K562 (cell line): ENCODE data around the gene SETD3. TPM values are rescaled to one million over a fixed set of nuclear protein-coding genes. Genes with fewer than 3 reads are reported as not detected.

Experiments used
- ATAC-seq: fragments of 200-7000 bp; cut with Tn5 transposase; 3 replicates; pipeline ENCODE4 v1.9.1; 2020; ENCODE audit warnings: moderate library complexity
- BruUV-seq: library from RNA; stranded (reverse); fragments of 400-500 nt; replicated peaks from 2 replicates; lab custom pipeline; 2021; lab: Mats Ljungman, UMichigan
- CTCF ChIA-PET: fragments of 300-600 bp; formaldehyde crosslinking; extraction: SDS; loops from one replicate; lab custom pipeline; 2021; ENCODE audit warnings: low intra/inter-chr PET ratio; lab: Yijun Ruan, JAX
- POLR2A ChIA-PET: fragments of 300-600, 350-650 bp; sonication (Branson Sonifier 250); formaldehyde crosslinking; extraction: SDS; loops from one replicate; lab custom pipeline; 2021; ENCODE audit warnings: antibody characterized with exemption, inconsistent platforms; lab: Yijun Ruan, JAX
- DNase-seq, 4 experiments: peaks; one replicate each; pipeline versions ENCODE4 v3.0.0 to v3.0.0-alpha.2; 2011 to 2018; ENCODE audit warnings: low spot score in 3 of 4, mixed read lengths in 3 of 4; ENCODE audit errors: extremely low read depth in 1 of 4
- FAIRE-seq: peaks from 2 replicates; lab custom pipeline; 2011; peaks lifted over from hg19 to GRCh38; lab: Jason Lieb, UNC
- H2AFZ ChIP-seq: 2 replicates; pipeline ENCODE4 v1.6.0; 2011; ENCODE audit warnings: low read depth, low read length, control low read depth, inconsistent platforms
- H3K27ac ChIP-seq: fragments of 200-600 bp; 3 replicates; pipeline ENCODE4 v1.8.0; 2011; ENCODE audit warnings: low read depth, mild to moderate bottlenecking, control low read depth, inconsistent platforms, low read length, moderate library complexity, mixed read lengths; ENCODE audit errors: extremely low read depth
- H3K27me3 ChIP-seq, 2 experiments: fragments of 300-600 bp in 1 of 2; 2 replicates in 1 of 2; 3 replicates in 1 of 2; pipeline versions ENCODE4 v1.6.0 to v1.8.0; 2011; ENCODE audit warnings: inconsistent platforms in 2 of 2, low read length in 2 of 2, mild to moderate bottlenecking in 1 of 2, mixed read lengths in 1 of 2, moderate library complexity in 1 of 2; ENCODE audit not compliant: control insufficient read depth in 2 of 2, insufficient read depth in 2 of 2
- H3K36me3 ChIP-seq: fragments of 300-600 bp; 3 replicates; pipeline ENCODE4 v1.8.0; 2011; ENCODE audit warnings: mild to moderate bottlenecking, low read length, inconsistent platforms; ENCODE audit not compliant: control insufficient read depth, insufficient read depth
- H3K4me1 ChIP-seq, 2 experiments: fragments of 200-600 bp in 1 of 2; replicated peaks in 1 of 2; 2 replicates in 1 of 2; 3 replicates in 1 of 2; pipeline versions ENCODE4 v1.5.1 to v1.8.0; 2011; ENCODE audit warnings: inconsistent platforms in 2 of 2, low read length in 2 of 2, mild to moderate bottlenecking in 1 of 2, mixed read lengths in 1 of 2, moderate library complexity in 1 of 2; ENCODE audit not compliant: control insufficient read depth in 2 of 2, insufficient read depth in 2 of 2
- H3K4me2 ChIP-seq: 2 replicates; pipeline ENCODE4 v1.6.1; 2011; ENCODE audit warnings: low read length, control low read depth, inconsistent platforms, mixed read lengths; ENCODE audit not compliant: insufficient read depth
- H3K4me3 ChIP-seq: fragments of 200-600 bp; sonication (generic), shearing (Covaris generic); 2 replicates; pipeline ENCODE4 v1.5.1; 2016; ENCODE audit warnings: control low read depth, inconsistent platforms
- H3K79me2 ChIP-seq: fragments of 200-600 bp; 3 replicates; pipeline ENCODE4 v1.8.0; 2011; ENCODE audit warnings: low read length, inconsistent platforms; ENCODE audit not compliant: control insufficient read depth, insufficient read depth
- H3K9ac ChIP-seq, 2 experiments: 2 replicates each; pipeline versions ENCODE4 v1.6.0 to v1.6.1; 2011; ENCODE audit warnings: low read depth in 2 of 2, low read length in 2 of 2, control low read depth in 1 of 2, inconsistent platforms in 1 of 2, mild to moderate bottlenecking in 1 of 2, mixed read lengths in 1 of 2; ENCODE audit not compliant: insufficient read depth in 1 of 2
- H3K9me1 ChIP-seq: one replicate; pipeline ENCODE4 v1.6.0; 2011; ENCODE audit warnings: inconsistent platforms, mild to moderate bottlenecking, low read length, moderate library complexity; ENCODE audit not compliant: control insufficient read depth, insufficient read depth
- H3K9me3 ChIP-seq: replicated peaks from 2 replicates; pipeline ENCODE4 v1.5.1; 2011; ENCODE audit warnings: low read depth, low read length, inconsistent platforms; ENCODE audit not compliant: control insufficient read depth, insufficient read depth
- H4K20me1 ChIP-seq: replicated peaks from 2 replicates; pipeline ENCODE4 v1.6.1; 2011; ENCODE audit warnings: low read length, inconsistent platforms, mixed read lengths; ENCODE audit not compliant: control insufficient read depth, insufficient read depth
- BRCA1 ChIP-seq, 2 experiments: fragments of 450-650 bp in 1 of 2; sonication (generic) in 1 of 2; formaldehyde crosslinking in 1 of 2; IDR thresholded peaks; 2 replicates each; pipeline versions ENCODE4 v1.5.0 to v1.6.1; 2017 to 2020; ENCODE audit warnings: mild to moderate bottlenecking in 1 of 2, missing genetic modification reagents in 1 of 2
- CHD4 ChIP-seq: fragments of 200-600 bp; sonication (generic); IDR thresholded peaks from 3 replicates; pipeline ENCODE4 v1.6.1; 2012; ENCODE audit warnings: low read depth, mild to moderate bottlenecking, mixed read lengths, low read length, inconsistent platforms; ENCODE audit not compliant: insufficient read depth, insufficient replicate concordance, poor library complexity, severe bottlenecking
- ELF2 ChIP-seq: fragments of 250-450 bp; sonication (Bioruptor Pico); IDR thresholded peaks from 2 replicates; pipeline ENCODE4 v1.5.0; 2021; ENCODE audit warnings: mild to moderate bottlenecking
- FOXP1 ChIP-seq: sonication (generic); formaldehyde crosslinking; IDR thresholded peaks from 2 replicates; pipeline ENCODE4 v1.8.0; 2022; ENCODE audit warnings: mild to moderate bottlenecking, missing genetic modification reagents
- GABPB2 ChIP-seq: fragments of 250-450 bp; sonication (Bioruptor Pico); conservative IDR thresholded peaks from 2 replicates; pipeline ENCODE4 v1.5.1; 2021; ENCODE audit warnings: mild to moderate bottlenecking
- HMG20B ChIP-seq: fragments of 250-450 bp; sonication (Bioruptor Pico); IDR thresholded peaks from 2 replicates; pipeline ENCODE4 v1.5.0; 2021; ENCODE audit warnings: mild to moderate bottlenecking
- HNRNPL ChIP-seq: fragments of 200-400 bp; formaldehyde crosslinking; IDR thresholded peaks from 2 replicates; pipeline ENCODE4 v1.6.1; 2017; ENCODE audit warnings: low read depth, mild to moderate bottlenecking, low read length
- HNRNPLL ChIP-seq: fragments of 200-400 bp; formaldehyde crosslinking; IDR thresholded peaks from 2 replicates; pipeline ENCODE4 v1.6.1; 2017; ENCODE audit warnings: low read length, low read depth, mild to moderate bottlenecking; ENCODE audit not compliant: poor library complexity, severe bottlenecking
- HNRNPUL1 ChIP-seq: fragments of 200-400 bp; formaldehyde crosslinking; IDR thresholded peaks from 2 replicates; pipeline ENCODE4 v1.6.1; 2017; ENCODE audit warnings: low read length
- IRF9 ChIP-seq: fragments of 450-650 bp; IDR thresholded peaks from 2 replicates; pipeline ENCODE4 v1.6.1; 2016; ENCODE audit warnings: missing biosample characterization, missing genetic modification characterization
- NFIC ChIP-seq: fragments of 450-650 bp; IDR thresholded peaks from 2 replicates; pipeline ENCODE4 v1.6.1; 2017; ENCODE audit warnings: mild to moderate bottlenecking, inconsistent platforms
- NFYB ChIP-seq: IDR thresholded peaks from 2 replicates; pipeline ENCODE4 v1.6.1; 2011; ENCODE audit warnings: mild to moderate bottlenecking, moderate library complexity; ENCODE audit not compliant: insufficient read length; ENCODE audit errors: extremely low read depth
- RAD21 ChIP-seq, 2 experiments: fragments of 250-450 bp in 1 of 2; fragments of 450-650 bp in 1 of 2; sonication (Bioruptor Pico) in 1 of 2; formaldehyde crosslinking in 1 of 2; IDR thresholded peaks in 1 of 2; conservative IDR thresholded peaks in 1 of 2; 2 replicates each; pipeline versions ENCODE4 v1.4.0 to v1.8.0; 2020 to 2022; ENCODE audit warnings: mild to moderate bottlenecking in 2 of 2, moderate library complexity in 1 of 2
- SMARCA5 ChIP-seq: fragments of 450-650 bp; IDR thresholded peaks from 2 replicates; pipeline ENCODE4 v1.6.1; 2016
- WGBS: fragments of 100-300 bp; shearing (Covaris generic); methylation state at CpG from one replicate; pipeline ENCODE4 v1.1.6; 2016; ENCODE audit warnings: low coverage, mixed read lengths; ENCODE audit not compliant: insufficient coverage; ENCODE audit errors: missing lambda C conversion rate; 5-methylcytosine and 5-hydroxymethylcytosine counted together
- in situ Hi-C: fragments of 300-500 bp; cut with MboI; formaldehyde crosslinking; loops from 4 replicates; pipeline ENCODE4 v1.15.0; 2018; ENCODE audit warnings: inconsistent platforms, mixed read lengths
- intact Hi-C: fragments of 100-400 bp; cut with micrococcal nuclease; formaldehyde crosslinking; loops from 2 replicates; pipeline ENCODE4 v1.14.2; 2022
- polyA plus RNA-seq, 8 experiments: library from polyadenylated mRNA; depleted of rRNA in 4 of 8; stranded (reverse) in 5 of 8; unstranded in 3 of 8; fragments of >200 nt; fragmentation: Nextera tagmentation in 2 of 8; fragmentation: Illumina TruSeq in 1 of 8; extraction: Ambion mirVana in 2 of 8; extraction: Trizol in 1 of 8; gene quantifications; 2 replicates each; pipeline versions ENCODE4 v1.2.1 to v1.2.3, GENCODE V29; 2011 to 2014; ENCODE audit warnings: inconsistent platforms in 1 of 8, missing spikeins in 1 of 8
- total RNA-seq, 7 experiments: library from RNA; depleted of rRNA in 6 of 7; stranded (reverse); fragments of >200 nt in 6 of 7; fragmentation: Illumina TruSeq in 2 of 7; extraction: Trizol in 2 of 7; gene quantifications; 2 replicates each; pipeline versions ENCODE4 v1.2.1 to v1.2.3, GENCODE V29; 2011 to 2021; ENCODE audit warnings: low replicate concordance in 1 of 7

The SETD3 gene
- total and polyA plus RNA-seq, 9 of the 15 experiments (the other 6 are each of a cell fraction or from before 2014, with no cell fraction given), result 8.5 to 35.9 (median 26.5) TPM

- TF ChIP-seq HNRNPL (no peak), FOXP1 (CRISPR knock-in tag) (no peak), BRCA1 (IDR thresholded peaks at IDR 0.05) (no peak), BRCA1 (CRISPR knock-in tag; IDR thresholded peaks at IDR 0.05) (no peak), HNRNPLL (no peak)
Measured at GRCh38 chr14:99408286-99408970, 72.2 kb downstream of the SETD3 start (continued).

- no peaks in the 10 kb centered on the region for H3K4me1 ChIP-seq
- H3K9me1 ChIP-seq, result no peaks in the 10 kb centered on the region
- intact Hi-C loops, result no loop called here
- no peaks in the 10 kb centered on the region for H3K79me2 ChIP-seq
- H3K4me2 ChIP-seq, result no peak overlapping the region
- no peaks in the 10 kb centered on the region for H3K9me3 ChIP-seq
- no peak overlapping the region for H3K9ac ChIP-seq
- no peaks in the 10 kb centered on the region for H4K20me1 ChIP-seq
- DNase-seq, result no peak
- no TSS peak for BruUV-seq
- no peak overlapping the region for H2AFZ ChIP-seq
- peaks cover 24% of the 10 kb centered on the region; the same call in 2 of the 3 replicates for H3K36me3 ChIP-seq
- ChIA-PET CTCF (no interaction called here), POLR2A (interaction anchor here (0.6 kb wide), 1 partner anchor 17 kb away, joined by 3 read pairs; no protein-coding TSS in a partner anchor)
- 90% methylated on average over 1 of the region's 11 CpGs for WGBS
- no peak overlapping the region for H3K4me3 ChIP-seq
- no peaks in the 10 kb centered on the region for H3K27me3 ChIP-seq
- ATAC-seq, result no peak
- TF ChIP-seq IRF9 (tag), result no peak
- no peak for TF ChIP-seq ELF2 (CRISPR knock-in tag)
- no peak for TF ChIP-seq HNRNPUL1
- TF ChIP-seq NFIC, result no peak
- TF ChIP-seq HMG20B (CRISPR knock-in tag), result no peak
- TF ChIP-seq GABPB2 (CRISPR knock-in tag), result no peak
- TF ChIP-seq SMARCA5, result no peak
- no peak for TF ChIP-seq RAD21 (CRISPR knock-in tag; conservative IDR thresholded peaks at IDR 0.05 in 1 of 2, IDR thresholded peaks at IDR 0.05 in 1 of 2)
- no peak for TF ChIP-seq CHD4
- no peak for TF ChIP-seq NFYB
- in situ Hi-C loops, result no loop called here
- no peak overlapping the region for H3K27ac ChIP-seq
- no peak for FAIRE-seq
Measured at GRCh38 chr14:99407416-99407815, 73.2 kb downstream of the SETD3 start.
